H9 (cell line): Measurements from ENCODE around the gene CARM1. TPM values are rescaled to one million over a fixed set of nuclear protein-coding genes. Genes with fewer than 3 reads are reported as not detected.
"Not testable (repeated sequence)": the region's sequence is repeated elsewhere in the genome, so short reads cannot be mapped to it uniquely, and the experiment has no call there.

Experiments used
- DNase-seq: peaks from one replicate; pipeline ENCODE4 v3.0.0-alpha.2; 2017
- H2AFZ ChIP-seq: one replicate; pipeline ENCODE4 v1.6.1; 2013; ENCODE audit warnings: mild to moderate bottlenecking, low read length, control low read depth, moderate library complexity
- H2AK5ac ChIP-seq: 2 replicates; pipeline ENCODE4 v1.6.1; 2013; ENCODE audit warnings: low read length, control low read depth, mixed read lengths; ENCODE audit not compliant: insufficient read length
- H2BK120ac ChIP-seq: one replicate; pipeline ENCODE4 v1.6.1; 2013; ENCODE audit warnings: low read depth, mild to moderate bottlenecking, low read length, control low read depth, inconsistent platforms; ENCODE audit not compliant: poor library complexity, severe bottlenecking
- H2BK12ac ChIP-seq: 2 replicates; pipeline ENCODE4 v1.6.1; 2013; ENCODE audit warnings: low read length, control low read depth, mixed read lengths, low read depth; ENCODE audit not compliant: insufficient read length
- H2BK15ac ChIP-seq: 2 replicates; pipeline ENCODE4 v1.6.1; 2013; ENCODE audit warnings: low read depth, low read length, control low read depth
- H2BK20ac ChIP-seq: one replicate; pipeline ENCODE4 v1.6.1; 2013; ENCODE audit warnings: low read depth, mild to moderate bottlenecking, low read length, control low read depth, inconsistent platforms; ENCODE audit not compliant: poor library complexity, severe bottlenecking
- H2BK5ac ChIP-seq: 2 replicates; pipeline ENCODE4 v1.6.1; 2013; ENCODE audit warnings: low read length, control low read depth, mixed read lengths; ENCODE audit not compliant: insufficient read length
- H3K14ac ChIP-seq: 2 replicates; pipeline ENCODE4 v1.6.1; 2013; ENCODE audit warnings: low read length, control low read depth; ENCODE audit not compliant: insufficient read depth
- H3K18ac ChIP-seq: 2 replicates; pipeline ENCODE4 v1.6.1; 2013; ENCODE audit warnings: low read depth, mild to moderate bottlenecking, mixed read lengths, low read length, control low read depth; ENCODE audit not compliant: insufficient read length
- H3K23ac ChIP-seq: 2 replicates; pipeline ENCODE4 v1.6.1; 2013; ENCODE audit warnings: low read length, control low read depth, mixed read lengths, low read depth; ENCODE audit not compliant: insufficient read length
- H3K23me2 ChIP-seq: 2 replicates; pipeline ENCODE4 v1.6.1; 2013; ENCODE audit warnings: low read depth, mild to moderate bottlenecking, mixed read lengths, low read length, control low read depth; ENCODE audit not compliant: insufficient read length, poor library complexity, severe bottlenecking
- H3K27ac ChIP-seq: 2 replicates; pipeline ENCODE4 v1.5.1; 2013; ENCODE audit warnings: low read length, control low read depth, mixed read lengths, low read depth; ENCODE audit not compliant: insufficient read length
- H3K27me3 ChIP-seq: 2 replicates; pipeline ENCODE4 v1.6.1; 2013; ENCODE audit warnings: low read length, control low read depth, inconsistent platforms; ENCODE audit not compliant: insufficient read depth
- H3K4ac ChIP-seq: 2 replicates; pipeline ENCODE4 v1.6.1; 2013; ENCODE audit warnings: low read depth, mild to moderate bottlenecking, control low read depth, inconsistent platforms, low read length, moderate library complexity
- H3K4me1 ChIP-seq: 2 replicates; pipeline ENCODE4 v1.6.1; 2013; ENCODE audit warnings: low read length, control low read depth, inconsistent platforms; ENCODE audit not compliant: insufficient read depth
- H3K4me2 ChIP-seq: 2 replicates; pipeline ENCODE4 v1.6.1; 2013; ENCODE audit warnings: low read length, control low read depth, mixed read lengths; ENCODE audit not compliant: insufficient read length, insufficient read depth
- H3K56ac ChIP-seq: 2 replicates; pipeline ENCODE4 v1.6.1; 2013; ENCODE audit warnings: low read depth, mild to moderate bottlenecking, mixed read lengths, low read length, control low read depth; ENCODE audit not compliant: insufficient read length
- H3K79me1 ChIP-seq: 2 replicates; pipeline ENCODE4 v1.6.1; 2013; ENCODE audit warnings: low read depth, mild to moderate bottlenecking, moderate library complexity, low read length, control low read depth, inconsistent platforms; ENCODE audit not compliant: insufficient read depth, poor library complexity, severe bottlenecking
- H3K79me2 ChIP-seq: 2 replicates; pipeline ENCODE4 v1.6.1; 2013; ENCODE audit warnings: low read length, control low read depth, inconsistent platforms; ENCODE audit not compliant: insufficient read depth
- H3K9ac ChIP-seq: 2 replicates; pipeline ENCODE4 v1.6.1; 2013; ENCODE audit warnings: low read length, control low read depth, mixed read lengths; ENCODE audit not compliant: insufficient read length; ENCODE audit errors: extremely low read depth
- H3K9me3 ChIP-seq: one replicate; pipeline ENCODE4 v1.6.1; 2013; ENCODE audit warnings: low read depth, low read length, inconsistent platforms; ENCODE audit not compliant: control insufficient read depth
- H3T11ph ChIP-seq: one replicate; pipeline ENCODE4 v1.6.1; 2013; ENCODE audit warnings: mild to moderate bottlenecking, low read length, control low read depth, inconsistent platforms
- H4K20me1 ChIP-seq: one replicate; pipeline ENCODE4 v1.6.1; 2013; ENCODE audit not compliant: control insufficient read depth, insufficient read length, insufficient read depth
- H4K5ac ChIP-seq: 2 replicates; pipeline ENCODE4 v1.6.1; 2013; ENCODE audit warnings: low read depth, mild to moderate bottlenecking, mixed read lengths, low read length, control low read depth; ENCODE audit not compliant: insufficient read length
- H4K8ac ChIP-seq: replicated peaks from 2 replicates; pipeline ENCODE4 v1.6.1; 2013; ENCODE audit warnings: low read length, control low read depth, mixed read lengths, low read depth; ENCODE audit not compliant: insufficient read length
- H4K91ac ChIP-seq: 2 replicates; pipeline ENCODE4 v1.6.1; 2013; ENCODE audit warnings: low read depth, mild to moderate bottlenecking, moderate library complexity, mixed read lengths, low read length, control low read depth; ENCODE audit not compliant: insufficient read length
- H3K27ac Mint-ChIP-seq, 3 experiments: 2 replicates in 2 of 3; 3 replicates in 1 of 3; pipeline ENCODE4 v1.8.0; 2020 to 2021; ENCODE audit warnings: mixed read lengths in 3 of 3, mild to moderate bottlenecking in 1 of 3, moderate library complexity in 1 of 3
- H3K27me3 Mint-ChIP-seq: 2 replicates; pipeline ENCODE4 v1.8.0; 2021; ENCODE audit warnings: low read depth, mild to moderate bottlenecking, moderate library complexity, mixed read lengths
- H3K36me3 Mint-ChIP-seq, 3 experiments: 2 replicates in 2 of 3; 3 replicates in 1 of 3; pipeline ENCODE4 v1.8.0; 2020 to 2021; ENCODE audit warnings: low read depth in 3 of 3, mixed read lengths in 3 of 3; ENCODE audit not compliant: insufficient read depth in 1 of 3
- H3K4me1 Mint-ChIP-seq, 2 experiments: 2 replicates each; pipeline ENCODE4 v1.8.0; 2020; ENCODE audit warnings: mixed read lengths in 2 of 2
- H3K4me3 Mint-ChIP-seq, 2 experiments: 2 replicates in 1 of 2; 3 replicates in 1 of 2; pipeline ENCODE4 v1.8.0; 2020 to 2021; ENCODE audit warnings: mild to moderate bottlenecking in 2 of 2, mixed read lengths in 2 of 2, moderate library complexity in 1 of 2
- H3K9me3 Mint-ChIP-seq, 2 experiments: 2 replicates in 1 of 2; 3 replicates in 1 of 2; pipeline ENCODE4 v1.8.0; 2020; ENCODE audit warnings: mild to moderate bottlenecking in 2 of 2, mixed read lengths in 2 of 2, moderate library complexity in 1 of 2
- WGBS: extraction: QIAGEN DNeasy Blood & Tissue Kit; methylation state at CpG from one replicate; pipeline ENCODE4 v1.1.7; 2013; ENCODE audit warnings: missing lambda C conversion rate, low lambda C conversion rate, mixed read lengths; ENCODE audit not compliant: insufficient read length; ENCODE audit errors: extremely low coverage; 5-methylcytosine and 5-hydroxymethylcytosine counted together
- total RNA-seq: library from RNA; stranded (reverse); gene quantifications from 2 replicates; pipeline ENCODE4 v1.2.1, GENCODE V29; 2021
- TF ChIP-seq, protein P1 (sequence below): fragments of 200-600 bp; sonication (generic); conservative IDR thresholded peaks from 3 replicates; pipeline ENCODE4 v1.8.0; 2021; ENCODE audit warnings: antibody characterized with exemption, mild to moderate bottlenecking

The CARM1 gene
- total RNA-seq, 1 experiment from 2014 or later, result 111 TPM

DNA sequence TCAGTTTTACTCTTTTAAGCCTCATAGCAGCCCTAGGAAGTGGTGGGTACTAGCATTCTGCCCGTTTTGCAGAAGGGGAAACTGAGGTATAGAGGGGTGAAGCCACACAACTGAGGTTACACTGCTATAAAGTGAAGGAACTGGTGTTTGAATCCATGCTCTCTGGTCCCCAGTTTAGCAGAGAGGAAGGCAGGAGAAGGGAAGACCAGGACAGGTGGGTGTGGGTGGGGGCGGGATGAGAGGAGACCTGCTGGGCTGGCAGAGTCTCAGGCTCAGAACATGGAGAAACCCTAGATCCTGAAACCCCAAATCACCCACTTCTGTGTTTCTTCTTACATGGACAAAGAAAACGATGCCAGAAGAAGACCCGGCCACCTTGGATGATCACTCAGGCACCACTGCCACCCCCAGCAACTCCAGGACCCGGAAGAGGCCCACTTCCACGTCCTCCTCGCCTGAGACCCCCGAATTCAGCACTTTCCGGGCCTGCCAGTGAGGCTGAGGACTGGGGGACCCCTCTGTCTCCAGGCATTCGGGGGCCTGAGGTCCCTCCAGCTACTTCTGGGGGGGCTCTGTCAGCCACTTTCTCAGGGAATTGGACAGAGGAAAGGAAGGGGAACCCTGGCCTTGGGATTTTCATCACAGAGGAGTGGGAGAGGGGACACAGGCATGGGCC is 2.3 kb upstream of the CARM1 start:
- H3K27ac Mint-ChIP-seq, result peak overlapping the region in 1 of 3 experiments; percentile 36; a peak in 1 of 7 replicates
- Histone ChIP-seq H3K27ac (no peak overlapping the region), H4K5ac (no peak overlapping the region), H2BK20ac (no peak overlapping the region), H2AFZ (no peak overlapping the region), H3K56ac (no peak overlapping the region), H3K4ac (no peak overlapping the region), H3K23me2 (peaks cover 8% of the 10 kb centered on the region), H2AK5ac (no peak overlapping the region), H3K4me2 (no peak overlapping the region), H3K27me3 (no peaks in the 10 kb centered on the region), H3K18ac (peak overlapping the region; percentile 60), H4K20me1 (no peaks in the 10 kb centered on the region), H2BK5ac (no peak overlapping the region), H3T11ph (no peak overlapping the region), H3K4me1 (peaks cover 2% of the 10 kb centered on the region; the same call in 1 of the 2 replicates), H2BK15ac (no peak overlapping the region), H3K23ac (no peak overlapping the region), H4K8ac (no peak overlapping the region), H3K79me1 (no peaks in the 10 kb centered on the region), H3K9me3 (no peaks in the 10 kb centered on the region), H3K79me2 (peaks cover 6% of the 10 kb centered on the region; the same call in 1 of the 2 replicates), H2BK12ac (no peak overlapping the region), H3K9ac (no peak overlapping the region), H4K91ac (no peak overlapping the region), H2BK120ac (no peak overlapping the region), H3K14ac (no peak overlapping the region; the same call in 1 of the 2 replicates)
- DNase-seq, result no peak
- WGBS, result no CpG with 5 or more reads among the region's 10 CpGs
- H3K4me3 Mint-ChIP-seq, result no peak overlapping the region; a peak in 1 of 5 replicates
- H3K27me3 Mint-ChIP-seq, result no peaks in the 10 kb centered on the region
- no peaks in the 10 kb centered on the region for H3K9me3 Mint-ChIP-seq
- TF ChIP-seq, protein P1, sequence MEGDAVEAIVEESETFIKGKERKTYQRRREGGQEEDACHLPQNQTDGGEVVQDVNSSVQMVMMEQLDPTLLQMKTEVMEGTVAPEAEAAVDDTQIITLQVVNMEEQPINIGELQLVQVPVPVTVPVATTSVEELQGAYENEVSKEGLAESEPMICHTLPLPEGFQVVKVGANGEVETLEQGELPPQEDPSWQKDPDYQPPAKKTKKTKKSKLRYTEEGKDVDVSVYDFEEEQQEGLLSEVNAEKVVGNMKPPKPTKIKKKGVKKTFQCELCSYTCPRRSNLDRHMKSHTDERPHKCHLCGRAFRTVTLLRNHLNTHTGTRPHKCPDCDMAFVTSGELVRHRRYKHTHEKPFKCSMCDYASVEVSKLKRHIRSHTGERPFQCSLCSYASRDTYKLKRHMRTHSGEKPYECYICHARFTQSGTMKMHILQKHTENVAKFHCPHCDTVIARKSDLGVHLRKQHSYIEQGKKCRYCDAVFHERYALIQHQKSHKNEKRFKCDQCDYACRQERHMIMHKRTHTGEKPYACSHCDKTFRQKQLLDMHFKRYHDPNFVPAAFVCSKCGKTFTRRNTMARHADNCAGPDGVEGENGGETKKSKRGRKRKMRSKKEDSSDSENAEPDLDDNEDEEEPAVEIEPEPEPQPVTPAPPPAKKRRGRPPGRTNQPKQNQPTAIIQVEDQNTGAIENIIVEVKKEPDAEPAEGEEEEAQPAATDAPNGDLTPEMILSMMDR, result no peak
- peaks cover 18 to 30% of the 10 kb centered on the region in 2 experiments for H3K4me1 Mint-ChIP-seq
- H3K36me3 Mint-ChIP-seq, result peaks cover 1 to 7% (median 2%) of the 10 kb centered on the region in 3 experiments; a peak in 4 of 7 replicates

DNA sequence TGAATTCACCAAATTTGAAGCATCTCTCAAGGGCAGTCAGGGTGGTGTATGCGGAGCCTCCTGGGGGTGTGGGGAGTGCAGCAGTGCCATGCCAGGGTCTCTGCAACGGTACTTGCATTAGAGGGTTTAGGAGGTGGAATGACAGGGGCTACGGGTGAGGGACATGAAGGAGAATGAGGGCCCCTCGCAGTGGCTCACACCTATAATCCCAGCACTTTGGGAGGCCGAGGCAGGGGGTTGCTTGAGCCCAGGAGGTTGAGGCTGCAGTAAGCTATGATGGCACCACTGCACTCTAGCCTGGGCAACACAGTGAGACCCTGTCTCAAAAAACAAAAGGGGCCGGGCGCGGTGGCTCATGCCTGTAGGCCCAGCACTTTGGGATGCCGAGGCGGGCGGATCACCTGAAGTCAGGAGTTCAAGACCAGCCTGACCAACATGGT is 1.5 kb upstream of the CARM1 start:
- H3K4me2 ChIP-seq, H2AFZ ChIP-seq, H3K23me2 ChIP-seq, H4K5ac ChIP-seq, H3K9me3 ChIP-seq, H3T11ph ChIP-seq, H2BK15ac ChIP-seq, H3K18ac ChIP-seq, H3K27me3 ChIP-seq, H3K9me3 Mint-ChIP-seq, H3K56ac ChIP-seq, H2BK20ac ChIP-seq, H4K91ac ChIP-seq, H3K23ac ChIP-seq, H3K27ac ChIP-seq, H3K27me3 Mint-ChIP-seq, H4K8ac ChIP-seq, H4K20me1 ChIP-seq, H2BK120ac ChIP-seq, H2AK5ac ChIP-seq, H3K14ac ChIP-seq, H3K4ac ChIP-seq, H3K79me1 ChIP-seq, H2BK12ac ChIP-seq, H2BK5ac ChIP-seq, DNase-seq, H3K4me1 ChIP-seq, H3K9ac ChIP-seq: not testable (repeated sequence)
- Mint-ChIP-seq H3K4me1 (peaks cover 12 to 22% of the 10 kb centered on the region in 2 experiments), H3K36me3 (peaks cover 1 to 11% (median 4%) of the 10 kb centered on the region in 3 experiments; a peak in 4 of 7 replicates), H3K4me3 (peak overlapping the region; percentile 66 to 81), H3K27ac (peak overlapping the region; percentile 6 to 99 (median 53); a peak in 4 of 7 replicates)
- peaks cover 12% of the 10 kb centered on the region; the same call in 1 of the 2 replicates for H3K79me2 ChIP-seq
- WGBS, result no CpG with 5 or more reads among the region's 11 CpGs
